Ramos (cell line): Measurements from ENCODE around the gene ARHGAP32.

Experiments used
- in situ Hi-C: fragments of 300-500 bp; cut with MboI; formaldehyde crosslinking; loops from one replicate; pipeline ENCODE4 v1.14.3; 2022; ENCODE audit warnings: low sequenced_read_pairs; ENCODE audit not compliant: unreplicated experiment

Gene ARHGAP32

DNA sequence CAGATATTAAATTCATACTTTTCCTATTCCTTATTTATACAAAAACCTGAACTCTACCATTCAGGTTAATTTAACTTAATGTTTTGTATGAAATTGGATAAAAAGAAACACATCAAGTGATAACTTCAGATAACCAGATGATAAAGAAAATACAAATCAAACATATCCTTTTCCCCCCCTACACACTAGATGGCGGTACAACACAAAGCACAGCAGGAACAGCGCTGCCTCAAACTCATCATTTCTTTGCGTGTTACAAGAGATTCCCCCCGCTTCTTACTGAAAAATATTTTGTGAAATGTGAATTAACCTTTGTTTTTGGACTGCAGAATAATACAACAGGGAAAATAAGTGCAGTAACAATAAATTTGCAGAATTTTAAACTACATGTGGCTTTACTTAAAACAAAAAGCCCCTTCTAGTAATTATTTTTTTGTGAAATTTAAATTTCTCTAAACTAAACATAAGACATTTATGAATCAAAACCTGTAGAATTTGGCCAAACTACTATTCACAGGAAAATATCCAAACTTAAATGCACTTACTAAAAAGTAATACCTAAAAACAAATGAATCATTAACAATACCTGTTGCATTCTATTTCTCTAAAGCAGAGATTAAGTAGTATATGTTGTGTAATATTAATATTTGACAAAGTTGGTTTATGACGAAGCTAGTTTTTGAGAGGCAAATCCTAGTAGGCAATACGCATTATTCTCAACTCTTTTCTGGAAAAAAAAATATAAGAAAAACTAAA, 74.4 kb downstream of the ARHGAP32 start:
- in situ Hi-C loops: no loop called here

DNA sequence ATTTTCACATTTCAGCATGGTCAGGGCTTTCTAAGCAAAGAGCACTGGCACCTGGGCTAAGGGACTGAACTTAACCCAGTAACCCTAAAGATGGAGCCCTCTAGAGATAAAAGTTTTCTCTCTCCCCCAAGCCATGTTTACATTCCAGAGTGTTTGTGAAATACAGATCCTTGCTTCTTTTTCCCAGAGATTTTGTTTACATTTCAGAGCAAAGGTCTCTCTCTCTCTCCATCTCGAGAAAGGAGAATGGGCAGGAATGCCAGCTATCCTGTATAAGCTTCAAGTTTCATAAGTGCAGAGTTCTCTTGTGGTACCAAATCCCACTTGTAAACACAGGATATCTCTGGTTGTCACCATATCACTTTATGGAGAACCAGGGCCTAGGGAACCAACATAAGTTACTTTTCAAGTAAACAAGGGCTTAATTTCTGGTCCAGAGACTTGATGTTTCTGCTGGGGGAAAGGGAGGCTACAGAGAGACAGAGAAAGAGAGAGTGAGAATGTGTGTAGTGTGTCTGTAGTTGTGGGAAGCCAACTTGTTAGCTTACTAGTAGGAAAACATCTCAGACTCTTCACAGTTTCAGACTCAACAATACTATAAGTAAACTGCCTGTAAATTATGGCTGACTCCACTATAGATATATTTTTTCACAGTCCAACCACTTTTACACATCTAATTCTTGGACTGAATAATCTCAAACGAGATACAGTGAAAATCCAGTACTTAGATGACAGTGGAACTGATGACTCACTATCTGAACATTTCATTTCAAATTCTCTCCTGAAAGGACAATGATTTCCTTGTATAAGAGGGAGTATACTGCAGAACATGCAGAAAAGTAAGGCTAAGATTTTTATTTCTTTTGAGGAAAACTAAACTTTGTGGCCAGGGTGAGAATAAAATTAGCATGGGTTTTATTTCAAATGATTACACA, 76.2 kb downstream of the ARHGAP32 start:
- in situ Hi-C loops: no loop called here

DNA sequence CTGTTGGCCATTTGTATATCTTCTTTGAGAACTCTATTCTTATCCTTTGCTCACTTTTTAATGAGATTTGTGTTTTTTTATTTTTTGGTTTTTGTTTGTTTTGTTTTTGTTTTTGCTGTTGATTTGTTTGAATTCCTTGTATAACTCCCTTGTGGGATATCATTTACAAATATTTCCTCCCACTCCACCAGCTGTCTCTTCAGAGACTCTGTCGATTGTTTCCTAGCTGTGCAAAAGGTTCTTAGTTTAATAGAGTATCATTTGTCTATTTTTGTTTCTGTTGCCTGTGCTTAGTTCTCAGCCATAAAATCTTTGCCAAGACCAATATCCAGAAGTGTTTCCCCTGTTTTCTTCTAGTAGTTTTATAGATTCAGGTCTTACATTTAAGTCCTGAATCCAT, 82.4 kb downstream of the ARHGAP32 start:
- in situ Hi-C loops: no loop called here

DNA sequence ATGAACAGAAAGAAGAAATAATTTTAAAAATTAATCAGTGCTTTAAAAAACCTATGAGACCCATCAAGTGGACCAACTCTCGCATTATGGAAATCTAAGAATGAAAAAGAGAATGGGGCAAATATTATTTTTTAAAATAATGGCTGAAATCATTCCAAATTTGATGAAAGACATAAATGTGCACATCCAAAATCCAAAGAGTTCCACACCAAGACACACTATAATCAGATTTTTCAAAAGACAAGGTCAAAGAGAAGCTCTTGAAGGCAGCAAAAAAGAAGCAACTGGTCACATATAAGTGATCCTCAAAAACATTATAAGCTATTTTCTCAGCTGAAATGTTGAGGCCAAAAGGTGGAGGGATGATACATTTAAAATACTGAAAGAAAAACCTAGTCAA, 85.3 kb downstream of the ARHGAP32 start:
- in situ Hi-C loops: no loop called here

- in situ Hi-C loops: no loop called here
Observed at GRCh38 chr11:129102756-129103155, 89.4 kb downstream of the ARHGAP32 start.

DNA sequence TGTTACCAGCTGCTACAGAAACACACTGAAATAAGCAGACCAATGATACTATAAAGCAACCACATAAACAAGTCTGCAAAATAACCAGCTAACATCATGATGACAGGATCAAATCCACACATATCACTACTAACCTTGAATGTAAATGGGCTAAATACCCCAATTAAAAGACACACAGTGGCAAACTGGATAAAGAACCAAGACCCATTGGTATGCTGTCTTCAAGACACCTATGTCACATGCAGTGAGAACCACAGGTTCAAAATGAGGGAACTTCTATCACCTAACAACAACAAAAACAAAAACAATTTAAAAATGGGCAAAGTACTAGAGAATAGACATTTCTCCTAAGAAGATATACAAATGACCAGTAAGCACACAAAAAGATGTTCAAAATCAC, 89.9 kb downstream of the ARHGAP32 start:
- in situ Hi-C loops: no loop called here

- in situ Hi-C loops: no loop called here
Observed at GRCh38 chr11:129093283-129093682, 98.8 kb downstream of the ARHGAP32 start.

DNA sequence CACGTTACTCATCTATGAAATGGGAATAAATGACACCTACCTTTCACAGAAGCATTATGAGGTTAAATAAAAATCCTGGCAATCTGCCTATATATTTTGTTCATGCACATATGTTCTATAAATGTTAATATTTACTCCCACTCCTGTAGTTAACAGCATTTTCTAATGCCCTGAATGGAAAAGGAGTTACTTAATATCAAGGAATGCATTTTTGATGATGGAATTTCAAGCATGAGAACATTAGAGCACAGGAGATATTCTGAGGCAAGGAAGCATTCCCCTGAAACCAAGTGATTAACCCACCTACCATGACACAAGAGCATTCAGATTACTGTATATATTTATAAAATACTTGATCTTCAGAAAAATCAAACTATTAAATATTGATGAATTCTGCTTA, 102.1 kb downstream of the ARHGAP32 start:
- in situ Hi-C loops: no loop called here

- in situ Hi-C loops: no loop called here
Observed at GRCh38 chr11:129089279-129089678, 102.8 kb downstream of the ARHGAP32 start.

DNA sequence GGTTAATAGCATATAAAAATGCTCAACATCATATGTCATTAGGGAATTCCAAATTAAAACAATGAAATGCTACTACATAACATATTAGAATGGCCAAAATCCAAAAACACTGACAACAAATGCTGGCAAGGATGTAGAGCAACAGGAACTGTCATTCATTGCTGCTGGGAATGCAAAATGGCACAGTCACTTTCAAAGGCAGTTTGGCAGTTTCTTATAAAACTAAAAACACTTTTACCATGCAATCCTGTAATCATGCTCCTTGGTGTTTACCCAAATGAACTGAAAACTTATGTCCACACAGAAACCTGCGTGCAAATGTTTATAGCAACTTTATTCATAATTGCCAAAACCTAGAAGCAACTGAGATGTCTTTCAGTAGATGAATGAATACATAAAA, 105.1 kb downstream of the ARHGAP32 start:
- in situ Hi-C loops: no loop called here

DNA sequence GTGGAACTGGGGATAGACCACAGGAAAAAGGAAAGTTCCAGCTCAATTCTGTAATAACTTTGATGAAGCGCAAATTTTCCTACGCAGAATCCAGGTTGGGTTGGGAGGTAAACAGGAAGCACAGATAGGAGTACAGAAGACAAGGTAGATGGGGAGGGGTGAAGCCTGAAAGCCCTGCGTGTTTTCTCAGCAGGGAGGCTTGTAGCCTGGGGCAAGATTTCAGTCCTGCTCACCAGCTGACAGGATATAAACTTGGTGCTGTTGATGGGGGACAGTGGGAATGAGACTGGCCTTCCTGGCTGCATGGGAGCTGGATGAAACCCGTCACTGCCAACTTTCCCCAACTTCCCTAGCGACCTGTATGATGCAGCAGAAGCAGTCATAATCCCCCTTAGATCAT, 114.9 kb downstream of the ARHGAP32 start:
- in situ Hi-C loops: no loop called here

GRCh38 chr11:129075757-129076156, 116.4 kb downstream of the ARHGAP32 start:
- in situ Hi-C loops: no loop called here

- in situ Hi-C loops: no loop called here
Observed at GRCh38 chr11:129067454-129067853, 124.7 kb downstream of the ARHGAP32 start.

DNA sequence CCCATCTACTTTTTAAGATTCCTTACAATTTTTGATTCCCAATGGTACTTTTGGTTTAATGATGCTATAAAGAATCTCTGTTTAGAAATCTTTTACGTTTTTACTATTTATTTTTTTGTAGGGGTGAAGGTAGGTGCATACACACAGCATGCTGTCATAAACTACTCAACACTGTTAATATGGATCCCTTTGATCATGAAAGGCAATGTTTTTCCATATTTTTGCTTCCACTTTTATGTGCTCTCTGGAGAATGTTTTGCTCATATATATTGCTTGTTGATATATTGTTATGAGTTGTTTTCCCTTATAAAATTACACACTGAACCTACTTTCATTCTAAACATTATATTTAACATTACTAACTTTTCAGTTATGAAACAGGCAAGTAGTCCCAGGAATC, 125.9 kb downstream of the ARHGAP32 start:
- in situ Hi-C loops: no loop called here

DNA sequence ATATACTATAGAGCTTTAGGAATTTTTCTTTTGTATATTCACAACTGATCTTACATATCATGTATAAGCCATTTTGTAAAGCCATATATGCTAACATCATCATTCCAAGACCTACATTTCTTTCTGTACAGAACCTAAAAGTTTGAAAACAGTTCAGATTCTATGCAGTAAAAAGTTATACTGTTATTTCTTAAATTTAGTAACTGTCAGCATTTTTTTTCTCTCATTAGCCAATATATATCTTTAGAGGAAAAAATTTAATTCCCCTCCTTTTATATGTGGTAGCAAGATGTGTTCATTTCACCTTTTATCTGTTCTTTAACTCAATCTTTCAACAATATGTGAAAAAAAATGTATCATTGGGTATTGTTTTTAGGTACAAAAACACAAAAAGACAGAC, 129.0 kb downstream of the ARHGAP32 start:
- in situ Hi-C loops: no loop called here

DNA sequence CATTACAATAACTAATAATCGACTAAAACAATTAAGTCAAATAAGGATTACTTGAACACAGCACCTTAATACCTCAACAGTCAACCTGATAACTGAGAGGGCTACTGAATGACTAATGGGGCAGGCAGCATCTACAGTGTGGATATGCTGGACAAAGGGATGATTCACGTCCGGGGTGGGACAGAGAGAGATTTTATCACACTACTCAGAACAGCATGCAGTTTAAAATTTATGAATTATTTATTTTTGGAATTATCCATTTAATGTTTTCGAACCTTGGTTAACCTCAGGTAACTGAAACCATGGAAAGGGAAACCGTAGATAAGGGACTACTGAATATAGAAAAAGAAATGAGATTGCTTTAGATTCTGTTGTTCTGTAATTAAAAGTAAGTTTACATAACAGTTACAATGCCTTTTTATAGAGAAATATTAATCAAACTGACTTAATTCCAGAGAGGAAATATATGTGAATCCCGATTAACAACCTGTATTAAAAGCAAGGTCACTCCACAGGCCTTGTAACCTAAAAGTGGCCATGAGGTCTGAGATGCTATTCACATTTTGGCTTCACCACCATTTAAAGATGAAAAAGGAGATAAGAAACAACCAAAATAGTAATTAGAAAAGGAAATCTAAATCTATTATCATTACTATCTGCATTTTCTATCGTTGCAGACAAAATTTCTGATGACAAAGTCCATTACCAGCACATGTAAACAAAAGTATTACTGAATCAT, 130.5 kb downstream of the ARHGAP32 start:
- in situ Hi-C loops: no loop called here

- in situ Hi-C loops: no loop called here
Observed at GRCh38 chr11:129056916-129057315, 135.2 kb downstream of the ARHGAP32 start.

DNA sequence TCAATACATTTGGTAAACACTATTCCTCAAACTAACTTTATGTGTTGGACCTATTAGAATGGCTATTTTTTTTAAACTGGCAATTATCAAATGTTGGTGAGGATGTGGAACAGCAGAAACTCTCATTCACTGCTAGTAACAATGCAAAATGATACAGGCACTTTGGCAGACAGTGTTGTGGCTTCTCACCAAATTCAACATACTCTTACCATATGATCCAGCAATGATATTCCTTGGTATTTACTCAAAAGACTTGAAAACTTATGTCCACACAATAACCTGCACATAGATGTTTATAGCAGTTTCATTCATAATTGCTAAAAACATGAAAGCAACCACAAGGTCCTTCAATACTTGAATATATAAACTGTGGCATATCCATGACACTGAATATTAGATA, 136.9 kb downstream of the ARHGAP32 start:
- in situ Hi-C loops: no loop called here

GRCh38 chr11:129048911-129049310, 143.2 kb downstream of the ARHGAP32 start:
- in situ Hi-C loops: no loop called here

DNA sequence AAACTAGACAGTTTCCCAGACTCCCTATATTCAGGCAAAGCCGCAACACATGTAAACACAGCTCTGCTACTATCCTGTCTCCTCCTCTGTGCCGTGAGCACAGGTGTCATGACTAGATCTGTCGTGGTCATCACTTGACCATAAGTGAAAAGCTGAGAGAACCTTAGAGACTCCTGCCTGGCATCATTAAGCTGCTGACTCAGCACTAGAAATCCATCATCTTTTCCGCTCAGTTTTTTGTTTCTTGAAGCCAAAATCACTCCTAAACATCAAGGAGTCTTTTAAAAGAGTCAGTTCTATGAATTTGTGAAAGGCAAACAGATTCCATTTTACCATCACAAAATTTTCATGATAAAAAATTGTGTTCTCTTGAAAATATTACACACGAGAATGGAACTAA, 147.0 kb downstream of the ARHGAP32 start:
- in situ Hi-C loops: no loop called here

GRCh38 chr11:129042503-129042902, 149.6 kb downstream of the ARHGAP32 start:
- in situ Hi-C loops: no loop called here
